Inflammatory macrophage (primary cell): ENCODE data around the gene PODN.

Experiments
- DNase-seq, 2 donors: peaks; one replicate each; pipeline ENCODE4 v3.0.0-alpha.2; 2020 to 2022

Gene PODN

DNA sequence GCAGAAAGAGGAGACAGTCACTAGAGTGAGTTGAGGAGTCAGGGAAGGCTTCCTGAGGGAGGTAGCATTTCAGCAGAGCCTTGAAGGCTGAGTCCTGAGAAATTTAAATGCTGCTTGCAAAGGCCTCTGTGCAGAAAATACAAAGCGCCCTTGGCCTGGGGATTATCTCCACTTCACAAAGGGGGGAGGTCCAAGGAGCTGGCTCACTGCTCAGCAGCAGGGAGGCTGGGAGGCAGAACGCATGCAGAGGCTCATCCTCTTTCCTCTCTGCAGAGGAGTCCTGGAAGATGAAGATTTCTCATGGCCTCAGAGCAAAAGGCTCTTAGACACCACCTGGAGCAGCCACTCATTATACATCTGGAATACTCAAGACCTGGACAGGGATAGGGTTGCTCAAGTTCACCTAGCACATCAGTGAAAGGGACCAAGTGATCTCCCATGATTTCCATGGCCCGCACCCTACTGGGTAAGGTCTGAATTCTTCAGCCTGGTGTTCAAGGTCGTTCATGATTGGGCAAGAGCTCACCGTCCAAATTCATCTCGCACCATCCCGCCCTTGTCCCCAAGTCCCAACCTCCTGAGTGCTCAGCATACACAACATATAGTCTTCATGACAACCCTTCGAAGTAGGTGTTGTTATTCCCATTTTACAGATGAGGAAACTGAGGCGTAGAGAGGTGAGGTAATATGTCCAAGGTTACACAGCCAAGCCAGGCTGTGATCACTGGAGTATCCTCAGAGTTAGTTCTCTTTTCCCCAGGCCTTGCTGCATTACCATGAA, 71.4 kb downstream of the PODN start:
- no peak for DNase-seq

GRCh38 chr1:53134042-53134485, 72.1 kb downstream of the PODN start:
- no peak for DNase-seq
